HK-2 (cell line): ENCODE measurements around the gene CCDC167.

ENCODE experiments used
- DNase-seq: peaks from one replicate; pipeline ENCODE4 v3.0.0-alpha.2; 2018; ENCODE audit not compliant: unreplicated experiment

Gene CCDC167

DNA sequence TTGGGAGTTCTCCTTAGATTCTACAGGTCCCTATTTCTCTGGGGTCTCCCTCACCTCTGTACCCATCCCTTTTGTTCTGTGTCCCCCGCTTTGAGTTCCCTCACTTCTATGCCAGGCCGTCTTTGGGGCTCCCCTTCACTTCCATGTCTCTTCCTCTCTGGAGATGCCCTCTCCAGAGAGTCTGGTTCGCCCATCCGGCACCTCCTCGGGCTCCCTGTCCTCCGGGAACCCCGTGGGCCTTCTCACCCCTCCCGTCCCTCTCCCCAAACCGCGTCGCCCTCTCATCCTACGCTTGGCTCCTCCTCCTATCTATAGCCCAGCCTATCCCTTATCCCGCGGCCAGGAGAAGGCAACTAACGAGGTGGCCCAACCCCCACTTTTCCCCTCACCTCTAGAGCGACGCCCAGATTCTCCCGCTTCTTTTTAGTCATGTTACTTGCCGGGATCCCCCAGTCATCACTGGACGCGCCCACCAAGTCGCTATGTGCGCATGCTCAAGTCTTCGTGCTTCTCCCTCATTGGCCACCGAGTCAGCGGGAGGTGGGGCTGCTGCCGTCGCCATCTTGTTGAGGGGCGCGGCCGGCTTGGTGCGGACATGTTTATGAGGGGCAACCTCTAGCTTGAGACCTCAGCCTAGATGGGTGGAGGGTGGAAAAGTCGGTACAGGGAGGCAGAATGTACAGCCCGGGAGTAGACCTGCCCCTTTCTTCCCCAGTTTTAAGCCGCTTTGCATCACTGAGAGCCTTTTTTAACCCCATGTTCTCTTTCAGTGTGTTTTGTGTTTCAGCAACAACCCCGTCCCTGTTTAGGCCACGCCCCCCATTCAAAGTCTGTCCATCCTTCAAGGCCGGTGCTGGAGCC, at the start of gene CCDC167:
TSS of gene CCDC167 (minus strand) at position 461 of the 861 bp plus-strand sequence. CDS start at position 431, 30 bp downstream.
- peak; percentile 99 for DNase-seq

- no peak for DNase-seq
These were observed 49.5 kb upstream of the CCDC167 start for GRCh38 chr6:37549154-37549553.

- DNase-seq = no peak
These were observed 48.5 kb upstream of the CCDC167 start for GRCh38 chr6:37548067-37548674.

- peak; percentile 59 for DNase-seq
These were observed 47.9 kb upstream of the CCDC167 start for GRCh38 chr6:37547564-37548061.

GRCh38 chr6:37546141-37546871, 46.6 kb upstream of the CCDC167 start:
- DNase-seq = peak; percentile 45

DNA sequence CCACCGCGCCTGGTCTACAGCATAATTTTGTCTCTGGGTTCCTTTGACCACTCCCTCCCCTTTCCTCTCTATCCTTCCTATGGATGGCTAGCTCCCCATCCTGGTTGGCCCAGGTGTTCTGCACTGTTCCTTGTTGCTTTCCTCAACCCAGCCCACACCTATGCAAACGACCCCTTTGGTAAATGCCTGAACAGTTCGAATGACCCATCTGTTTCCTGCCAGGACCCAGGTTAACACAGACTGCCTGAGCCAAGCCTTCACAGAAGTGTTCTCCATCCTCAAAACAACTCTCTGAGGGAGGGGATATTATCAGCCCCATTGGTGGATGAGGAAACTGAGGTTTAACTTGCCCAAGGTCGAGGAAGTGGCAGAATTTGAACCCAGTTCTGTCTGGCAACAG, 44.8 kb upstream of the CCDC167 start:
- DNase-seq = no peak

- DNase-seq = no peak
These were observed 43.7 kb upstream of the CCDC167 start for GRCh38 chr6:37543361-37543760.

- DNase-seq = no peak
These were observed 41.7 kb upstream of the CCDC167 start for GRCh38 chr6:37541346-37541745.

DNA sequence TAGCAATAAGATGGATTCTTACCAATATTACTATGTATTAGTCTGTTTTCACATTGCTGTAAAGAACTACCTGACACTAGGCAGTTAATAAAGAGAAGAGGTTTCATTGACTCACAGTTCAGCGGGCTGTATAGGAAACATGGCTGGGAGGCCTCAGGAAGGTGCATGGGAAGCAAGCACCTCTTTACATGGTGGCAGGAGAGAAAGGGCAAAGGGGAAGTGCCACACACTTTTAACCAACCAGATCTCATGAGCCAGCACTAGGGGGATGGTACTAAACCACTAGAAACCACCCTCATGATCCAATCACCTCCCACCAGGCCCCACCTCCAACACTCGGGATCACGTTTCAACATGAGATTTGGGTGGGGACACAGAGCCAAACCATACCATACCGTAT, 40.7 kb upstream of the CCDC167 start:
- no peak for DNase-seq

- no peak for DNase-seq
These were observed 40.3 kb upstream of the CCDC167 start for GRCh38 chr6:37540029-37540352.

GRCh38 chr6:37539171-37540028, 39.7 kb upstream of the CCDC167 start:
- DNase-seq = no peak

GRCh38 chr6:37538107-37538506, 38.4 kb upstream of the CCDC167 start:
- peak; percentile 45 for DNase-seq

DNA sequence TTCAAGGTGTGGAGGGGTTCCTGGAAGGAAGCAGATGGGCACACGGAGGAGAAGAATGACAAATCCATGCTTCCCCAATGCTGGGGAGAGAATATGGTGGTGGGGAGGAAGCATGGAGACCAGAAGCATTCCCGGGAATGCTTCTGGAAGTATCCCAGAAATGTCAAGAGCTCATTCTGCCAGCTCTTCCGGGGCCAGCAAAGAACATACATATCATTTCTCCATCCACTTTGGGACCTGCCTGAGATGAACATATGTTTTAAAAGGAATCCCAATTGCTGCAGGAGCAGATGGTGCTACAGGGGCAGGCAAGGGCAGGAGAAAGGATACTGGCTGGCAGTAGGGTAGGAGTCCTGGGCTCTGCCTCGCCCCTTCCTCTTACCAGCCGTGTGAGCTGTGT, 37.9 kb upstream of the CCDC167 start:
- DNase-seq = no peak

DNA sequence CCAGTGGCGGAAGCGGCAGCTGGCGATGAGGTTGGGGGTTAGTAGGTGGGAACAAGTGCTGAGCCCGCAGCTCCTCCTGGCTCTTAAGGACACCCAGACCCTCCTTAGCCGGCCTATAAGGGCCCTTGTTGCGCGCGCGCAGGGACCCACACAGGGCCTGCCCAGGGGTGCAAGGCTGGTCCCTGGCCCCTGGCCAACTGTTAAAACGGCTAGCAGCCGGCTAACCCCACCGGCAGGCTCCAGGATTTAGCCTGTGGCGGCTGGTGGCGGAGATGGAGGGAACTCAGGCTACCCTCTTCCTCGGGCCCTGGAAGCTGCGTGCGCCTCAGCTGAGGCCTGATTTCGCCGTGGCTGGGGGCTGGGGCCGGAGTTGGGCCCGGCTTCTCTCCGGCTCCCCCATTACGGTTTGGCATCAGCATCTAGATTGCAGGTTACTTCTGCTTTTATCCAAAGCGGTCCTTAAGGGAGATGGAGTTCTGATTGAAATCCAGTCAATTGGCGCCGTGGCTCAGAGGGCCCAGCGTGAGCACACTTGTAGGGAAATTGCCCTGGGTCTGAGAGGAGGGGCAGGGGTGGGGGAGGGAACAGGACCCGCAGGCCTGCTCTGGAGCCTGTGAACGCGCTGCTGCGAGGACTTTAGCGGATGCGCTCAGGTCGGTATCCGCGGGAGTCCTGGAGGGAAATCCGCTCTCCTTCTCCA, 36.9 kb upstream of the CCDC167 start:
- no peak for DNase-seq

GRCh38 chr6:37535759-37536490, 36.2 kb upstream of the CCDC167 start:
- no peak for DNase-seq

DNA sequence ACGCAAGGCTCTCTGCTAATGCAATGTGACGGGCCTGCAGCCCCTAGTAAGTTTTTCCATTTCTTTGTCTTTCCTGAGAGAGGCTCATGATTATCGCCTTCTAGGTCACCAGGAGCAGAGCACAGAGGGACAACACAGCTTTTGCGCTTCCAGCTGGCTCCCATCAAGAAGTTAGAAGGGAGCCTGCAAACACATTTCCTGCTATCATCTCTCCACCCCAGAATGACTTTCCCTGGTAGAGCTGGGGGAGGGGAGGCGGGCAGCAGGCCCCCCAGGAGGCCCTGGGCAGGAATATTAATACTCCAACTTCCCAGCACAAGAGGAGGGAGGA, 35.7 kb upstream of the CCDC167 start:
- no peak for DNase-seq

GRCh38 chr6:37534893-37535292, 35.2 kb upstream of the CCDC167 start:
- DNase-seq = no peak

GRCh38 chr6:37532122-37532521, 32.4 kb upstream of the CCDC167 start:
- DNase-seq = no peak

DNA sequence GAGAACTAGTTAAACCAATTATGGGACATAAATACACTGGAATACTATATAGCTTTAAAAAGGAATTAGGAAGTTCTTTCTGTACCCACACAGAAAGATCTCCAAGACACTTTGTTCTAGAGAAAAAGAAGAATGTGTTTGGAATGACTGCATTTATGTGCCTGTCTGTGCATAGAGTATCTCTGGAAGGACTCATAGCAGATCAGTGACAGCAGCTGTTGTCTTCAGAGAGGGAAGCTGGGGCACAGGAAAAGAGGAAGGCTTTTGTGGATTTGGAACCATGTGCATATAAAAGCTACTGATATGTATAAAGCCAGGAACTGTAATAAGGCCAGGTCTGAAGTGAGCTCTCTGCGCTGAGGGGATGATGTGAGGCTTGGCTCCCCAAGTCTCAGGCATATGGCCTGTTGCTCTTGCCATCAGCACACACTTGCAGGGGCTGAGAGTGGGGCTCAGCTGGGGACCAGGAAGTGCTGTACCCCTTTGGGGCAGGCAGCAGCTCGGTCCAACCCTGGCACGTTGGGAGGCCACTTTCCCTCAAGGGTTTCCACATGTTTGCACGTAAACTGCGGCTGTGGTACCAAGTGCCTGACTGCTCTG, 31.8 kb upstream of the CCDC167 start:
- no peak for DNase-seq

DNA sequence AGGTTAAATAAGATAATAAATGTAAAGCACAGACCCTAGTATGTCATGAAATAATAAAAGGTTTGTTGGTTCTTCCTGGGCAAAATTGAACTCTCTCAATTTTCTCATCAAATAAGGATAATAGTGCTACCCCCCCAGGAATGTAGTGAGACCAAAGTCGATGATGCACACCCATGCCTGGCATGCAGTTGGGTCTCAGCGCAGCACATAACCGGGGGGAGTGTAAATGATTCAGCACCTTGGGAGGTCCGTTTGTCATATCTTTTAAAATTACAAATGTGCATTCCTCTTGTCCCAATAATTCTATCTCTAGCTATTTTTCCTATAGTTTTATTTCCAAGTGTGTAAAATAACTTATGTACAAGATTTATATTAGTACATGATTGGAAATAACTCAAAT, 31.3 kb upstream of the CCDC167 start:
- no peak for DNase-seq
